Measurements from ENCODE around the gene ADK. TPM values are rescaled to one million over a fixed set of nuclear protein-coding genes. Genes with fewer than 3 reads are reported as not detected.

ADK gene
- total RNA-seq, 1 donor from 2014 or later = 53.0 TPM

DNA sequence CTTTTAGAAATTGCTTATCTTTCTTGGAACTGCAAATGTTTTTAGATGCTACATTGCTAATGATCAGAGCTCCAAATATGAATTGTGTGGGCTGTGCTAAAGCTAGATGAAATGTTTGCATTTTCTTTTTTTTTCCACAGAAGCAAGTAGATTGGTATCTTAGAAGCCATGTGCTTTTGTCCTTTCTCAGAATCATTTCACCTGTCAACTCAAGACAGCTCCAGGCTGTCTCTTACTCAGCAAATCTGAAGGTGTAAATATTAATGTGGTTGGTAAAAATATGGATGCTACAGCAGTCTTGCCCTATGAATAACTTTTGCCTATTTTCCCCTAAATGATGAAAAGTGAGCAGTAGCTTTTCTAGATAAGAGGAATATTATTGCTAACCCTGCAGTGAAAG lies 41.6 kb upstream of the ADK start:
- Histone ChIP-seq H3K4me3 (no peak overlapping the region), H3K4me1 (no peaks in the 10 kb centered on the region), H3K36me3 (peaks cover 97% of the 10 kb centered on the region), H3K27me3 (no peaks in the 10 kb centered on the region), H3K9me3 (no peaks in the 10 kb centered on the region), H3K27ac (no peak overlapping the region)
- intact Hi-C loops (cut with DNase I) = no loop called here
- no peak for DNase-seq
- TF ChIP-seq, protein P1, sequence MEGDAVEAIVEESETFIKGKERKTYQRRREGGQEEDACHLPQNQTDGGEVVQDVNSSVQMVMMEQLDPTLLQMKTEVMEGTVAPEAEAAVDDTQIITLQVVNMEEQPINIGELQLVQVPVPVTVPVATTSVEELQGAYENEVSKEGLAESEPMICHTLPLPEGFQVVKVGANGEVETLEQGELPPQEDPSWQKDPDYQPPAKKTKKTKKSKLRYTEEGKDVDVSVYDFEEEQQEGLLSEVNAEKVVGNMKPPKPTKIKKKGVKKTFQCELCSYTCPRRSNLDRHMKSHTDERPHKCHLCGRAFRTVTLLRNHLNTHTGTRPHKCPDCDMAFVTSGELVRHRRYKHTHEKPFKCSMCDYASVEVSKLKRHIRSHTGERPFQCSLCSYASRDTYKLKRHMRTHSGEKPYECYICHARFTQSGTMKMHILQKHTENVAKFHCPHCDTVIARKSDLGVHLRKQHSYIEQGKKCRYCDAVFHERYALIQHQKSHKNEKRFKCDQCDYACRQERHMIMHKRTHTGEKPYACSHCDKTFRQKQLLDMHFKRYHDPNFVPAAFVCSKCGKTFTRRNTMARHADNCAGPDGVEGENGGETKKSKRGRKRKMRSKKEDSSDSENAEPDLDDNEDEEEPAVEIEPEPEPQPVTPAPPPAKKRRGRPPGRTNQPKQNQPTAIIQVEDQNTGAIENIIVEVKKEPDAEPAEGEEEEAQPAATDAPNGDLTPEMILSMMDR (IDR thresholded peaks at IDR 0.05) = no peak
- ATAC-seq = no peak

DNA sequence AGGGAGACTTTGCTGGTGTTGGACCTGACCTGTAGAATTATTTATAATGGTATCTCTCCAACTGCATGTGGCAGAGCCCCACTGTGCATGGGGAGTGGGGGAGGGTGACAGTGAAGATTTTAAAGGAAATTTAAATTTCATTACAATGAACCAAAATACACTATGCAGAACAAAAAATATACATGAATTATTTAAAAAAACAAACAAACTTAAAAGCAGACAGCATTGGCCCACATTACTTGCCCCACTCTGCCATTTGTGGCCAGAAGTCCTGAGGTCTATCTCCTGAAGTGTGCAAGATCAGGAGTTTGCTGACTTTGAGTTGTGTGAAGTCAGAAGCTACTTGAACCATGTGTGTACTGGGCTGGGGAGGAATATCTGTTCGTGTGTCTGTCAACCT lies 40.9 kb upstream of the ADK start:
- no peak for ATAC-seq
- no peaks in the 10 kb centered on the region for H3K27me3 ChIP-seq
- TF ChIP-seq, protein P1 (IDR thresholded peaks at IDR 0.05) = no peak
- no peaks in the 10 kb centered on the region for H3K9me3 ChIP-seq
- intact Hi-C loops (cut with DNase I) = no loop called here
- H3K27ac ChIP-seq = no peak overlapping the region
- no peak overlapping the region for H3K4me3 ChIP-seq
- no peaks in the 10 kb centered on the region for H3K4me1 ChIP-seq
- DNase-seq = no peak
- H3K36me3 ChIP-seq = peaks cover 97% of the 10 kb centered on the region

DNA sequence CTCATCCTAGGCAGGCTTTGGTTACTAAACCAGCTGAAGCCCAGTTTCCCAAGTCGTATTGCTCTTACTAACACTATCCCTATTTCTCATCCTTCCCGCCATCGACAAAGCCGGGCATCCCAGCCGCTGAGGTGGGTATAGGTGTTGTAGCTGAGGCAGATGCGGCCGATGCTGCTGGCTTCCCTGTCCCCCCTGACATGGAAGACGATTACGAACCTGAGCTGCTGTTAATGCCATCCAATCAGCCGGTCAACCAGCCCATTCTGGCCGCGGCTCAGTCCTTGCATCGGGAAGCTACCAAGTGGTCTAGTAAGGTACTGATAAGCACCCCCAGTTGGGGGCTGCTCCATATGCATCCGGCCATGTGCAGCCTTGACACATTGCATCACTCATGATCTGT lies 39.2 kb upstream of the ADK start:
- Histone ChIP-seq H3K27me3 (no peaks in the 10 kb centered on the region), H3K4me1 (no peaks in the 10 kb centered on the region), H3K4me3 (no peak overlapping the region), H3K27ac (no peak overlapping the region), H3K9me3 (no peaks in the 10 kb centered on the region), H3K36me3 (peaks cover 97% of the 10 kb centered on the region)
- DNase-seq = no peak
- intact Hi-C loops (cut with DNase I) = no loop called here
- ATAC-seq = no peak
- TF ChIP-seq, protein P1 (IDR thresholded peaks at IDR 0.05) = no peak

DNA sequence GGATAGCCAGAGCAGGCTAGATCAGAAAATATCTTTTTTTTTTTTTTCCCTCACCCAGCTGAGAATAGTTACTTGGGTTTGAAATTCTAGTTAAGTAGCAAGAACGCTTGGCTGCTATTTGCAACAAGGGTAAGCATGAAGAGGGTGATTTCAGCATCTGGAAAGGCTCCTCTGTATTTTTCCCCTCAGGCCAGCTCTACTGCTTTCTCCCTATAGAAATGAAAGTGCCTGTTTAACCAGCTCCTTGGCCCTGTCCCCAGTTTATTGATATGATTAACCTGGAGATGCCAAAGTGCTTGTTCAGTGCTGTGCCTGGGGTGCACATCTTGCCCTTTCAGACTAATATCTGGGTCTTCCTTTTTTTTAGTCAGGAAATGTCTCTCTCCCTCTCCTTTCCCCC lies 37.5 kb upstream of the ADK start:
- Histone ChIP-seq H3K36me3 (peaks cover 95% of the 10 kb centered on the region), H3K9me3 (no peaks in the 10 kb centered on the region), H3K4me1 (no peaks in the 10 kb centered on the region), H3K27me3 (no peaks in the 10 kb centered on the region), H3K27ac (no peak overlapping the region), H3K4me3 (no peak overlapping the region)
- TF ChIP-seq, protein P1 (IDR thresholded peaks at IDR 0.05) = no peak
- intact Hi-C loops (cut with DNase I) = no loop called here
- ATAC-seq = no peak
- DNase-seq = no peak

DNA sequence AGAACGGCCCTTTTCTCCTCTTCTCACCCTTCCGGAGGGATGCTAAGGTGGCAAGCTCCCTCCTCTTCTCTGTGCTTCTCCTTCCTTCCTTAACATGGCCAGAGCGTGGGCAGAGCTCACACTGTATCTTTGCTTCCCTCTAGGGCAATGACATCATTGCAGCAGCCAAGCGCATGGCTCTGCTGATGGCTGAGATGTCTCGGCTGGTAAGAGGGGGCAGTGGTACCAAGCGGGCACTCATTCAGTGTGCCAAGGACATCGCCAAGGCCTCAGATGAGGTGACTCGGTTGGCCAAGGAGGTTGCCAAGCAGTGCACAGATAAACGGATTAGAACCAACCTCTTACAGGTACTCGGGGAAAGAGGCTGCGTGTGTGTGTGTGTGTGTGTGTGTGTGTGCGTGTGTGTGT lies 37.0 kb upstream of the ADK start:
- H3K9me3 ChIP-seq = no peaks in the 10 kb centered on the region
- no peaks in the 10 kb centered on the region for H3K4me1 ChIP-seq
- intact Hi-C loops (cut with DNase I) = no loop called here
- TF ChIP-seq, protein P1 (IDR thresholded peaks at IDR 0.05) = no peak
- no peaks in the 10 kb centered on the region for H3K27me3 ChIP-seq
- no peak overlapping the region for H3K27ac ChIP-seq
- DNase-seq (no peak), ATAC-seq (no peak)
- H3K4me3 ChIP-seq = no peak overlapping the region
- H3K36me3 ChIP-seq = peaks cover 95% of the 10 kb centered on the region

DNA sequence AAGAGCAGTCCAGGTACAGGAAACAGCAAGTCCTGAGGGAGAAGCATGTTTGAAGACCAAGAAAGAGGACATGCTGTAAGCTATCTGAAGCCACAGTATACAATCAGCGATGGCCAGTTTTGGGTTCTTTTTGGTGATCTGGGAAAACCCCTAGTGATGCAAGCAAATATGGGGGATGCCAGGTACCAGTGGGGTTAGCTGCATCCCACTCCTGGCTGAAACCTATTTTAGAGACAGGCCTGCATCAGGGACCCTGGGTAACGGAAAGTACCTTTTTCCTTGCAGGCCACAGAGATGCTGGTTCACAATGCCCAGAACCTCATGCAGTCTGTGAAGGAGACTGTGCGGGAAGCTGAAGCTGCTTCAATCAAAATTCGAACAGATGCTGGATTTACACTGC lies 33.3 kb upstream of the ADK start:
- Histone ChIP-seq H3K27ac (no peak overlapping the region), H3K4me3 (no peak overlapping the region), H3K4me1 (peaks cover 6% of the 10 kb centered on the region), H3K27me3 (no peaks in the 10 kb centered on the region), H3K36me3 (peaks cover 95% of the 10 kb centered on the region), H3K9me3 (no peaks in the 10 kb centered on the region)
- ATAC-seq (no peak), DNase-seq (no peak)
- TF ChIP-seq, protein P1 (IDR thresholded peaks at IDR 0.05) = no peak
- intact Hi-C loops (cut with DNase I) = no loop called here

All from upper lobe of right lung (tissue), 1 donor.